ENCODE results near the gene AGL. TPM values are rescaled to one million over a fixed set of nuclear protein-coding genes. Genes with fewer than 3 reads are reported as not detected.
A peak's percentile ranks its signal among the peaks of the same experiment; 100 is the strongest.
"Not testable (repeated sequence)": the region's sequence is repeated elsewhere in the genome, so short reads cannot be mapped to it uniquely, and the experiment has no call there.

Gene AGL
- polyA plus RNA-seq (ENCODE audit: insufficient read length in 4 of 4), result 10 to 100 TPM; 26.9 to 32.4 (median 29.3) TPM

GRCh38 chr1:99849744-99850458 is at the start of gene AGL:
Gene AGL, plus strand, starts transcription at chr1:99850361. Its CDS starts 682 bp downstream, at chr1:99851043.
- peak in 3 of 4 donors; percentile 63 to 77 (median 76) for DNase-seq (ENCODE audit: low read depth in 4 of 4, low spot score in 2 of 4)

GRCh38 chr1:99801584-99801983 is 48.6 kb upstream of the AGL start:
- no peak for DNase-seq (ENCODE audit: low read depth in 4 of 4, low spot score in 2 of 4)

- DNase-seq (ENCODE audit: low read depth in 4 of 4, low spot score in 2 of 4), result no peak
Measured at GRCh38 chr1:99806882-99807281, 43.3 kb upstream of the AGL start.

GRCh38 chr1:99808391-99809115 is 41.6 kb upstream of the AGL start:
- DNase-seq (ENCODE audit: low read depth in 4 of 4, low spot score in 2 of 4), result peak; percentile 66 to 82 (median 77)

- no peak for DNase-seq (ENCODE audit: low read depth in 4 of 4, low spot score in 2 of 4)
Measured at GRCh38 chr1:99811075-99811474, 39.1 kb upstream of the AGL start.

- no peak for DNase-seq (ENCODE audit: low read depth in 4 of 4, low spot score in 2 of 4)
Measured at GRCh38 chr1:99811747-99812146, 38.4 kb upstream of the AGL start.

GRCh38 chr1:99814373-99814900 is 35.7 kb upstream of the AGL start:
- no peak for DNase-seq (ENCODE audit: low read depth in 4 of 4, low spot score in 2 of 4)

GRCh38 chr1:99816656-99817055 is 33.5 kb upstream of the AGL start:
- no peak for DNase-seq (ENCODE audit: low read depth in 4 of 4, low spot score in 2 of 4)

- DNase-seq (ENCODE audit: low read depth in 4 of 4, low spot score in 2 of 4), result no peak
Measured at GRCh38 chr1:99818063-99818699, 32.0 kb upstream of the AGL start.

- no peak for DNase-seq (ENCODE audit: low read depth in 4 of 4, low spot score in 2 of 4)
Measured at GRCh38 chr1:99820546-99820945, 29.6 kb upstream of the AGL start.

- no peak for DNase-seq (ENCODE audit: low read depth in 4 of 4, low spot score in 2 of 4)
Measured at GRCh38 chr1:99825098-99825497, 25.1 kb upstream of the AGL start.

- no peak for DNase-seq (ENCODE audit: low read depth in 4 of 4, low spot score in 2 of 4)
Measured at GRCh38 chr1:99825702-99826101, 24.5 kb upstream of the AGL start.

GRCh38 chr1:99827970-99828369 is 22.2 kb upstream of the AGL start:
- no peak for DNase-seq (ENCODE audit: low read depth in 4 of 4, low spot score in 2 of 4)

- no peak for DNase-seq (ENCODE audit: low read depth in 4 of 4, low spot score in 2 of 4)
Measured at GRCh38 chr1:99829269-99829668, 20.9 kb upstream of the AGL start.

GRCh38 chr1:99833911-99834310 is 16.2 kb upstream of the AGL start:
- not testable (repeated sequence) for DNase-seq (ENCODE audit: low read depth in 4 of 4, low spot score in 2 of 4)

GRCh38 chr1:99836171-99837103 is 13.7 kb upstream of the AGL start:
- DNase-seq (ENCODE audit: low read depth in 4 of 4, low spot score in 2 of 4), result not testable (repeated sequence)

GRCh38 chr1:99840353-99840752 is 9.8 kb upstream of the AGL start:
- DNase-seq (ENCODE audit: low read depth in 4 of 4, low spot score in 2 of 4), result not testable (repeated sequence)

- no peak for DNase-seq (ENCODE audit: low read depth in 4 of 4, low spot score in 2 of 4)
Measured at GRCh38 chr1:99843760-99844159, 6.4 kb upstream of the AGL start.

GRCh38 chr1:99845201-99845600 is 5.0 kb upstream of the AGL start:
- DNase-seq (ENCODE audit: low read depth in 4 of 4, low spot score in 2 of 4), result not testable (repeated sequence)

GRCh38 chr1:99849413-99849743 is 783 bp upstream of the AGL start:
- no peak for DNase-seq (ENCODE audit: low read depth in 4 of 4, low spot score in 2 of 4)

All from left renal cortex interstitium (tissue), 4 donors.